Hepatocyte (in vitro differentiated cells): ENCODE measurements around the gene KRT38.

Experiments
- EZH2 ChIP-seq: fragments of 200-600 bp; sonication (generic); IDR thresholded peaks from 2 replicates; pipeline ENCODE4 v1.6.1; 2016; ENCODE audit warnings: antibody characterized with exemption, mild to moderate bottlenecking, borderline replicate concordance
- EZH2phosphoT487 ChIP-seq: fragments of 200-600 bp; sonication (generic); IDR thresholded peaks from one replicate; pipeline ENCODE4 v1.6.1; 2018; ENCODE audit warnings: antibody characterized with exemption, mild to moderate bottlenecking, low read depth, moderate library complexity; ENCODE audit not compliant: unreplicated experiment, severe bottlenecking
- TF ChIP-seq, protein P1 (sequence below): fragments of 200-600 bp; sonication (generic); IDR thresholded peaks from 2 replicates; pipeline ENCODE4 v1.5.1; 2016; ENCODE audit warnings: antibody characterized with exemption, mild to moderate bottlenecking; ENCODE audit not compliant: poor library complexity

DNA sequence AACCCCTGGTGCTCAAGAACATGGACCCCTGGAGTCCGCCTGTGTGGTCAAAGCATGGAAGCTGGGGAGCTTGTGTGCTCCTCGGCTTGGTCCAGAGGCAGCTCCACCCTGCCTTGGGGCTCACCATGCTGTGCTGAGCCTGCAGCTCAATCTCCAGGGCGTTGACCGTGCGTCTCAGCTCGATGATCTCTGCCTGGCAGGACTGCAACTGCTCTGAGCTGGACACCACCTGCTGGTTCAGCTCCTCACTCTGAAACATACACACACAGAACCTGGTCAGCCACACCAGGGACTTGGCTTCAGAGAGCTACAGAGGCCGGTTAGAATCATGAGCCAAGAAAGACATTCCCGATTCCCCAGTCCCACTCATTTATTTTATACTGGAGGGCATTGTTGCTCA, 37.5 kb upstream of the KRT38 start:
- TF ChIP-seq, protein P1, sequence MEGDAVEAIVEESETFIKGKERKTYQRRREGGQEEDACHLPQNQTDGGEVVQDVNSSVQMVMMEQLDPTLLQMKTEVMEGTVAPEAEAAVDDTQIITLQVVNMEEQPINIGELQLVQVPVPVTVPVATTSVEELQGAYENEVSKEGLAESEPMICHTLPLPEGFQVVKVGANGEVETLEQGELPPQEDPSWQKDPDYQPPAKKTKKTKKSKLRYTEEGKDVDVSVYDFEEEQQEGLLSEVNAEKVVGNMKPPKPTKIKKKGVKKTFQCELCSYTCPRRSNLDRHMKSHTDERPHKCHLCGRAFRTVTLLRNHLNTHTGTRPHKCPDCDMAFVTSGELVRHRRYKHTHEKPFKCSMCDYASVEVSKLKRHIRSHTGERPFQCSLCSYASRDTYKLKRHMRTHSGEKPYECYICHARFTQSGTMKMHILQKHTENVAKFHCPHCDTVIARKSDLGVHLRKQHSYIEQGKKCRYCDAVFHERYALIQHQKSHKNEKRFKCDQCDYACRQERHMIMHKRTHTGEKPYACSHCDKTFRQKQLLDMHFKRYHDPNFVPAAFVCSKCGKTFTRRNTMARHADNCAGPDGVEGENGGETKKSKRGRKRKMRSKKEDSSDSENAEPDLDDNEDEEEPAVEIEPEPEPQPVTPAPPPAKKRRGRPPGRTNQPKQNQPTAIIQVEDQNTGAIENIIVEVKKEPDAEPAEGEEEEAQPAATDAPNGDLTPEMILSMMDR = no peak
- no peak for TF ChIP-seq EZH2
- no peak for TF ChIP-seq EZH2phosphoT487
